Hematopoietic multipotent progenitor cell treated with erythropoietin and hydrocortisone succinate and interleukin-3 and kit ligand, for 17 days (in vitro differentiated cells): ENCODE measurements around the gene AMBP.
"Not testable (repeated sequence)": the region's sequence is repeated elsewhere in the genome, so short reads cannot be mapped to it uniquely, and the experiment has no call there.

Experiments
- DNase-seq: peaks from one replicate; pipeline ENCODE4 v3.0.0-alpha.2; 2015; ENCODE audit warnings: low spot score

Gene AMBP

GRCh38 chr9:114050646-114051045 is 27.5 kb downstream of the AMBP start:
- DNase-seq, result no peak

GRCh38 chr9:114050226-114050568 is 27.9 kb downstream of the AMBP start:
- DNase-seq, result no peak

- no peak for DNase-seq
Measured at GRCh38 chr9:114049441-114050225, 28.5 kb downstream of the AMBP start.

GRCh38 chr9:114048533-114049415 is 29.3 kb downstream of the AMBP start:
- DNase-seq, result no peak

GRCh38 chr9:114047717-114048116 is 30.4 kb downstream of the AMBP start:
- DNase-seq, result no peak

- DNase-seq, result no peak
Measured at GRCh38 chr9:114046875-114047274, 31.2 kb downstream of the AMBP start.

- no peak for DNase-seq
Measured at GRCh38 chr9:114046237-114046755, 31.8 kb downstream of the AMBP start.

GRCh38 chr9:114043660-114044059 is 34.4 kb downstream of the AMBP start:
- not testable (repeated sequence) for DNase-seq

GRCh38 chr9:114039484-114039883 is 38.6 kb downstream of the AMBP start:
- DNase-seq, result no peak

GRCh38 chr9:114038724-114039313 is 39.3 kb downstream of the AMBP start:
- no peak for DNase-seq

GRCh38 chr9:114037961-114038723 is 40.0 kb downstream of the AMBP start:
- no peak for DNase-seq

- DNase-seq, result no peak
Measured at GRCh38 chr9:114037249-114037648, 40.9 kb downstream of the AMBP start.

GRCh38 chr9:114035845-114036801 is 42.0 kb downstream of the AMBP start:
- DNase-seq, result no peak

- no peak for DNase-seq
Measured at GRCh38 chr9:114035221-114035844, 42.8 kb downstream of the AMBP start.

GRCh38 chr9:114034661-114035062 is 43.4 kb downstream of the AMBP start:
- no peak for DNase-seq

GRCh38 chr9:114034196-114034595 is 43.9 kb downstream of the AMBP start:
- no peak for DNase-seq

GRCh38 chr9:114033397-114034103 is 44.5 kb downstream of the AMBP start:
- no peak for DNase-seq

GRCh38 chr9:114031948-114032840 is 45.9 kb downstream of the AMBP start:
- no peak for DNase-seq
